OCI-LY7 (cell line): Measurements from ENCODE around the gene AZGP1. TPM values are rescaled to one million over a fixed set of nuclear protein-coding genes. Genes with fewer than 3 reads are reported as not detected.

Experiments used
- BruUV-seq: library from RNA; stranded (reverse); fragments of 400-500 nt; replicated peaks from 2 replicates; lab custom pipeline; 2021; lab: Mats Ljungman, UMichigan
- CTCF ChIA-PET: fragments of 300-600 bp; sonication (Branson Sonifier 250); formaldehyde crosslinking; loops from one replicate; lab custom pipeline; 2022; ENCODE audit warnings: antibody characterized with exemption; ENCODE audit not compliant: unreplicated experiment; lab: Charles Lee
- POLR2A ChIA-PET: fragments of 300-600 bp; sonication (Branson Sonifier 250); formaldehyde crosslinking; loops from one replicate; lab custom pipeline; 2022; ENCODE audit warnings: antibody characterized with exemption; lab: Charles Lee
- DNase-seq: peaks from one replicate; pipeline ENCODE4 v3.0.0-alpha.2; 2015; ENCODE audit warnings: low spot score
- H2AFZ ChIP-seq: fragments of 200-600 bp; sonication (generic), shearing (Covaris generic); 2 replicates; pipeline ENCODE4 v1.6.1; 2014; ENCODE audit warnings: mild to moderate bottlenecking, antibody characterized with exemption, low read length, moderate library complexity
- H3K27ac ChIP-seq: fragments of 200-600 bp; sonication (generic); 2 replicates; pipeline ENCODE4 v1.5.1; 2014; ENCODE audit warnings: mixed run types, low read depth, mild to moderate bottlenecking, moderate library complexity, low read length, inconsistent platforms; ENCODE audit not compliant: poor library complexity, severe bottlenecking
- H3K36me3 ChIP-seq: fragments of 200-600 bp; sonication (generic); 2 replicates; pipeline ENCODE4 v1.6.1; 2014; ENCODE audit warnings: mild to moderate bottlenecking, antibody characterized with exemption, low read length, moderate library complexity, mixed read lengths; ENCODE audit not compliant: insufficient read depth
- H3K4me1 ChIP-seq: fragments of 200-600 bp; sonication (generic); 2 replicates; pipeline ENCODE4 v1.5.1; 2014; ENCODE audit warnings: mild to moderate bottlenecking, low read length; ENCODE audit not compliant: insufficient read depth, poor library complexity, severe bottlenecking
- H3K4me2 ChIP-seq: fragments of 200-600 bp; sonication (generic); 2 replicates; pipeline ENCODE4 v1.6.1; 2014; ENCODE audit warnings: mild to moderate bottlenecking, low read length
- H3K4me3 ChIP-seq: fragments of 200-600 bp; sonication (generic); 2 replicates; pipeline ENCODE4 v1.5.1; 2014; ENCODE audit warnings: mild to moderate bottlenecking, low read depth, low read length; ENCODE audit not compliant: poor library complexity, severe bottlenecking
- H3K79me2 ChIP-seq: fragments of 200-600 bp; sonication (generic); 2 replicates; pipeline ENCODE4 v1.6.1; 2016; ENCODE audit warnings: low read depth, mild to moderate bottlenecking, low read length, moderate library complexity, mixed read lengths; ENCODE audit not compliant: insufficient read depth
- H3K9me2 ChIP-seq: fragments of 200-600 bp; sonication (generic); 2 replicates; pipeline ENCODE4 v1.6.1; 2016; ENCODE audit warnings: mild to moderate bottlenecking, low read length, mixed read lengths; ENCODE audit not compliant: insufficient read depth
- H3K9me3 ChIP-seq: fragments of 200-600 bp; sonication (generic); 2 replicates; pipeline ENCODE4 v1.6.1; 2014; ENCODE audit warnings: mild to moderate bottlenecking, mixed run types, low read length, mixed read lengths
- H4K20me1 ChIP-seq: fragments of 200-600 bp; sonication (generic); 2 replicates; pipeline ENCODE4 v1.6.1; 2014; ENCODE audit warnings: mild to moderate bottlenecking, antibody characterized with exemption, low read length, moderate library complexity, mixed read lengths; ENCODE audit not compliant: insufficient read depth
- EZH2phosphoT487 ChIP-seq: fragments of 200-600 bp; sonication (generic); IDR thresholded peaks from 2 replicates; pipeline ENCODE4 v1.6.1; 2018; ENCODE audit warnings: low read depth, borderline replicate concordance, mild to moderate bottlenecking, mixed run types, antibody characterized with exemption, low read length, moderate library complexity, mixed read lengths
- intact Hi-C: fragments of 100-400 bp; cut with micrococcal nuclease; formaldehyde crosslinking; loops from one replicate; pipeline ENCODE4 v1.10.0; 2022; ENCODE audit not compliant: unreplicated experiment
- total RNA-seq, 2 experiments: library from RNA; depleted of rRNA in 1 of 2; stranded (reverse); fragments of >200 nt in 1 of 2; shearing (Covaris generic) in 1 of 2; gene quantifications; 2 replicates each; pipeline ENCODE4 v1.2.3, GENCODE V29; 2014 to 2022
- TF ChIP-seq, protein P1 (sequence below): fragments of 200-600 bp; sonication (generic); conservative IDR thresholded peaks from 2 replicates; pipeline ENCODE4 v1.5.1; 2014; ENCODE audit warnings: mild to moderate bottlenecking, antibody characterized with exemption, low read length, moderate library complexity, mixed read lengths

Gene AZGP1
- total RNA-seq, 2 experiments from 2014 or later: 0.60 to 0.89 TPM

DNA sequence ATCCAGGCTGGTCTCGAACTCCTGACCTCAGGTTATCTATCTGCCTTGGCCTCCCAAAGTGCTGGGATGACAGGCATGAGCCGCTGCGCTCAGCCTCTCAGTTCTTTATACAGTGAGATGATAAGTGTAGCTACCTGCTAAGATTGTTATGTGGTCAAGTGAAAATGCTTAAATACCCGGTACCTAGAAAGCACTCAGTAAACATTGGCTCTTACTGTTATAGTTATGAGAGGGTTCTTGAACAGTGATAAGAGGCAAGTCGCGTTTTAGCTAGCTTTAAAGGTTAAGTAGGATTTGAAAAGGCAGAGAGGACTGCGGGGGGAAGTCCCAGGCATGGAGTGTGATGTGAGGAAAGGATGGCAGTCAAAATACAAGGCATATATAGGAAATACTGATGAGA is 44.1 kb upstream of the AZGP1 start:
- peaks cover 30% of the 10 kb centered on the region for H3K79me2 ChIP-seq
- peaks cover 12% of the 10 kb centered on the region for H3K4me1 ChIP-seq
- BruUV-seq: no TSS peak
- peaks cover 30% of the 10 kb centered on the region for H3K36me3 ChIP-seq
- POLR2A ChIA-PET: interaction anchor here (1.1 to 1.3 kb wide), 3 partner anchors 30 to 43 kb away, joined by 3 to 5 read pairs (median 5); partner anchors contain the start of gene ZSCAN21
- CTCF ChIA-PET: no interaction called here
- no peak overlapping the region for H3K4me2 ChIP-seq
- intact Hi-C loops: no loop called here
- DNase-seq: no peak
- H3K27ac ChIP-seq: no peak overlapping the region
- no peaks in the 10 kb centered on the region for H3K9me2 ChIP-seq
- H2AFZ ChIP-seq: no peak overlapping the region
- H4K20me1 ChIP-seq: peaks cover 14% of the 10 kb centered on the region; the same call in 1 of the 2 replicates
- no peak overlapping the region for H3K4me3 ChIP-seq
- H3K9me3 ChIP-seq: no peaks in the 10 kb centered on the region
- TF ChIP-seq, protein P1, sequence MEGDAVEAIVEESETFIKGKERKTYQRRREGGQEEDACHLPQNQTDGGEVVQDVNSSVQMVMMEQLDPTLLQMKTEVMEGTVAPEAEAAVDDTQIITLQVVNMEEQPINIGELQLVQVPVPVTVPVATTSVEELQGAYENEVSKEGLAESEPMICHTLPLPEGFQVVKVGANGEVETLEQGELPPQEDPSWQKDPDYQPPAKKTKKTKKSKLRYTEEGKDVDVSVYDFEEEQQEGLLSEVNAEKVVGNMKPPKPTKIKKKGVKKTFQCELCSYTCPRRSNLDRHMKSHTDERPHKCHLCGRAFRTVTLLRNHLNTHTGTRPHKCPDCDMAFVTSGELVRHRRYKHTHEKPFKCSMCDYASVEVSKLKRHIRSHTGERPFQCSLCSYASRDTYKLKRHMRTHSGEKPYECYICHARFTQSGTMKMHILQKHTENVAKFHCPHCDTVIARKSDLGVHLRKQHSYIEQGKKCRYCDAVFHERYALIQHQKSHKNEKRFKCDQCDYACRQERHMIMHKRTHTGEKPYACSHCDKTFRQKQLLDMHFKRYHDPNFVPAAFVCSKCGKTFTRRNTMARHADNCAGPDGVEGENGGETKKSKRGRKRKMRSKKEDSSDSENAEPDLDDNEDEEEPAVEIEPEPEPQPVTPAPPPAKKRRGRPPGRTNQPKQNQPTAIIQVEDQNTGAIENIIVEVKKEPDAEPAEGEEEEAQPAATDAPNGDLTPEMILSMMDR: no peak
- TF ChIP-seq EZH2phosphoT487: no peak

DNA sequence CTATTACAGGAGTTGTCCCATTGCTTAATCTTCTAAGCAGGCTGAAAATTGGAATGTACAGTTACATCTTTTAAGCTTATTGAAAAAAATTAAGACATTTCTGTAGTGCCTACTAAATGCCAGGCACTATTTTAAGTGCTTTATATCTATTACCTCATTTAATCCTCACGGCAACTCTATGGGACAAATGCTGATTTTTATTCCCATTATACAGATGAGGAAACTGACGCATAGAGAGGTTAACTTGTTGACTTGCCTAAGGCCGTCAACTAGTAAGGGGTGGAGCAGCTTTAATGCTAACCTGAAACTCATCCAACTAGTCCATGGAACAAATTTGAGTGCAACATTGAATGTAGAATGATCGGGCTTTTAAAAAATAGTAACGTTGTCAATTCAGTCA is 42.0 kb upstream of the AZGP1 start:
- H4K20me1 ChIP-seq: peaks cover 14% of the 10 kb centered on the region; the same call in 1 of the 2 replicates
- POLR2A ChIA-PET: interaction anchor here (0.8 to 1.4 kb wide), 2 partner anchors 12 to 99 kb away, joined by 3 read pairs; no protein-coding TSS in a partner anchor
- peaks cover 30% of the 10 kb centered on the region for H3K79me2 ChIP-seq
- TF ChIP-seq, protein P1: no peak
- no peak for TF ChIP-seq EZH2phosphoT487
- BruUV-seq: no TSS peak
- H3K9me3 ChIP-seq: no peaks in the 10 kb centered on the region
- no peak overlapping the region for H3K27ac ChIP-seq
- no peak overlapping the region for H3K4me3 ChIP-seq
- intact Hi-C loops: no loop called here
- CTCF ChIA-PET: no interaction called here
- H2AFZ ChIP-seq: no peak overlapping the region
- H3K4me2 ChIP-seq: peak overlapping the region; percentile 6; the same call in 1 of the 2 replicates
- peaks cover 11% of the 10 kb centered on the region; the same call in 1 of the 2 replicates for H3K36me3 ChIP-seq
- no peaks in the 10 kb centered on the region for H3K9me2 ChIP-seq
- no peak for DNase-seq
- peaks cover 20% of the 10 kb centered on the region for H3K4me1 ChIP-seq

DNA sequence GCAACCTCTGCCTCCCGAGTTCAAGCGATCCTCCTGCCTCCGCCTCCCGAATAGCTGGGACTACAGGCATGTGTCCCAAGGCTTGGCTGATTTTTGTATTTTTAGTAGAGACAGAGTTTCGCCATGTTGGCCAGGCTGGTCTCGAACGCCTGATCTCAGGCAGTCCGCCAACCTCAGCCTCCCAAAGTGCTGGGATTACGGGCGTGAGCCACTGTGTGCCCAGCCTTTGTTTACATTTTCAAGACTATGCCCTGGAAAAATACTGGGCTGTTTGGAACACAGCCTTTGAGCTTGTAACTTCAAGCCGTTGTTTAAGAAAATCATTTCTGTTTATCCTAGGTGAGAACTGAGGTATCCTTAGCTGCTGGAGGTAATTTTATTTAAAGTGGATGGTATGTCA is 41.5 kb upstream of the AZGP1 start:
- POLR2A ChIA-PET: interaction anchor here (0.6 to 1.4 kb wide), 3 partner anchors 12 to 99 kb away, joined by 3 read pairs; no protein-coding TSS in a partner anchor
- intact Hi-C loops: no loop called here

More for the DNA sequence above, 41.5 kb upstream of the AZGP1 start:
- no peak for DNase-seq
- no peak overlapping the region for H3K27ac ChIP-seq
- H3K79me2 ChIP-seq: peaks cover 30% of the 10 kb centered on the region
- H3K9me2 ChIP-seq: no peaks in the 10 kb centered on the region
- TF ChIP-seq EZH2phosphoT487: no peak
- BruUV-seq: no TSS peak
- no peak overlapping the region for H2AFZ ChIP-seq
- peaks cover 6% of the 10 kb centered on the region; the same call in 1 of the 2 replicates for H3K36me3 ChIP-seq
- peaks cover 14% of the 10 kb centered on the region; the same call in 1 of the 2 replicates for H4K20me1 ChIP-seq
- peaks cover 20% of the 10 kb centered on the region for H3K4me1 ChIP-seq
- H3K4me3 ChIP-seq: no peak overlapping the region
- peak overlapping the region; percentile 99 for H3K4me2 ChIP-seq
- no peaks in the 10 kb centered on the region for H3K9me3 ChIP-seq
- CTCF ChIA-PET: no interaction called here
